ENCODE data around the gene CSE1L. TPM values are rescaled to one million over a fixed set of nuclear protein-coding genes. Genes with fewer than 3 reads are reported as not detected.
"Not testable (repeated sequence)": the region's sequence is repeated elsewhere in the genome, so short reads cannot be mapped to it uniquely, and the experiment has no call there.

Gene CSE1L, protein sequence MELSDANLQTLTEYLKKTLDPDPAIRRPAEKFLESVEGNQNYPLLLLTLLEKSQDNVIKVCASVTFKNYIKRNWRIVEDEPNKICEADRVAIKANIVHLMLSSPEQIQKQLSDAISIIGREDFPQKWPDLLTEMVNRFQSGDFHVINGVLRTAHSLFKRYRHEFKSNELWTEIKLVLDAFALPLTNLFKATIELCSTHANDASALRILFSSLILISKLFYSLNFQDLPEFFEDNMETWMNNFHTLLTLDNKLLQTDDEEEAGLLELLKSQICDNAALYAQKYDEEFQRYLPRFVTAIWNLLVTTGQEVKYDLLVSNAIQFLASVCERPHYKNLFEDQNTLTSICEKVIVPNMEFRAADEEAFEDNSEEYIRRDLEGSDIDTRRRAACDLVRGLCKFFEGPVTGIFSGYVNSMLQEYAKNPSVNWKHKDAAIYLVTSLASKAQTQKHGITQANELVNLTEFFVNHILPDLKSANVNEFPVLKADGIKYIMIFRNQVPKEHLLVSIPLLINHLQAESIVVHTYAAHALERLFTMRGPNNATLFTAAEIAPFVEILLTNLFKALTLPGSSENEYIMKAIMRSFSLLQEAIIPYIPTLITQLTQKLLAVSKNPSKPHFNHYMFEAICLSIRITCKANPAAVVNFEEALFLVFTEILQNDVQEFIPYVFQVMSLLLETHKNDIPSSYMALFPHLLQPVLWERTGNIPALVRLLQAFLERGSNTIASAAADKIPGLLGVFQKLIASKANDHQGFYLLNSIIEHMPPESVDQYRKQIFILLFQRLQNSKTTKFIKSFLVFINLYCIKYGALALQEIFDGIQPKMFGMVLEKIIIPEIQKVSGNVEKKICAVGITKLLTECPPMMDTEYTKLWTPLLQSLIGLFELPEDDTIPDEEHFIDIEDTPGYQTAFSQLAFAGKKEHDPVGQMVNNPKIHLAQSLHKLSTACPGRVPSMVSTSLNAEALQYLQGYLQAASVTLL
- 10 to 100 TPM; 14.2 to 27.6 (median 21.0) TPM for polyA plus RNA-seq

DNA sequence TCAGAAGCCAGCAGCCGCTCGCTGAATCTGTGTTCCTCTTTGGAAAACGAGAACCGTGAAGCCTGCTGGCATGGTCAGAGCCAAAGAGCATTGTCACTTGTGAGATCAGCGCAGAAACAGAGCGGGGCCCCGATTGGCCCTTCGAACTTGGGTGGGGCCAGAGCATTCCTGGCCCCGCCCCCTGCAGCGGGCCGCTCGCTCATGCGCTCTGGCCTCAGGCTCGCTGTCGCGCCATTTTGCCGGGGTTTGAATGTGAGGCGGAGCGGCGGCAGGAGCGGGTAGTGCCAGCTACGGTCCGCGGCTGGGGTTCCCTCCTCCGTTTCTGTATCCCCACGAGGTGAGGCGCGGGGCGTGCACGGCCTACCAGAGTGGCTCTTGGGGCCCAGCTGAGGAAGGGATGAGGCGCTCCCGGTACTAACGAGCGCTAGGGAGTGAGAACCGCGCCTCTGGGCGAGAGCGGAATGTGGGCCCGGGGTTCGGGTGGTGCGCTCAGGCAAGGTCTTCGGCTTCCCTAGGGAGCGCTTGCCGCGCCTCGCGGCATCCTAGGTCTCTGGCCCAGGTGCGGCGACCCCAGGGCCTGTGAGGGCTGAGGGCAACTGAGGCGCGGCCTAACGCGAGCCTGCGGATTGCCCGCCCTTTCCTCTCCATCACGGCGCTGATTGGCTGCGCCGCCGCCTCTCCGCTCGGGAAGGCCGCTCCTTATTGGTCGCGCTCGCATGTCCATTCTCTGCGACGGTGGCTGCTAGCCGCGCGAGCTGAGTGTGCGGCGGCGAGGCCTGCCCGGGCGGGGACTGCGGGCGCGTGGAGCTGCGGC is at the start of gene CSE1L:
TSS of gene CSE1L (plus strand) at position 226 of the 814 bp plus-strand sequence. CDS start 12,152 bp downstream, outside the sequence.
- 0% methylated on average over 68 to 80 of the region's 80 CpGs for WGBS, 3 donors
- H3K27ac ChIP-seq (ENCODE audit: low read depth, low read length): peak within 1 kb of the TSS; percentile 62

GRCh38 chr20:48999890-49000870 is 45.9 kb upstream of the CSE1L start:
- WGBS, 3 donors: 57 to 74% (median 72%) methylated on average over 3 of the region's 3 CpGs

GRCh38 chr20:49001741-49002140 is 44.4 kb upstream of the CSE1L start:
- WGBS, 3 donors: 97 to 98% (median 97%) methylated on average over 7 of the region's 7 CpGs
- no peak overlapping the region for H3K27ac ChIP-seq (ENCODE audit: low read depth, low read length)

More at GRCh38 chr20:48999890-49000870, 45.9 kb upstream of the CSE1L start:
- no peak overlapping the region for H3K27ac ChIP-seq (ENCODE audit: low read depth, low read length)

- WGBS, 3 donors: 74 to 91% (median 88%) methylated on average over 8 of the region's 8 CpGs
- no peak overlapping the region for H3K27ac ChIP-seq (ENCODE audit: low read depth, low read length)
These were observed 39.6 kb upstream of the CSE1L start for GRCh38 chr20:49006446-49006980.

DNA sequence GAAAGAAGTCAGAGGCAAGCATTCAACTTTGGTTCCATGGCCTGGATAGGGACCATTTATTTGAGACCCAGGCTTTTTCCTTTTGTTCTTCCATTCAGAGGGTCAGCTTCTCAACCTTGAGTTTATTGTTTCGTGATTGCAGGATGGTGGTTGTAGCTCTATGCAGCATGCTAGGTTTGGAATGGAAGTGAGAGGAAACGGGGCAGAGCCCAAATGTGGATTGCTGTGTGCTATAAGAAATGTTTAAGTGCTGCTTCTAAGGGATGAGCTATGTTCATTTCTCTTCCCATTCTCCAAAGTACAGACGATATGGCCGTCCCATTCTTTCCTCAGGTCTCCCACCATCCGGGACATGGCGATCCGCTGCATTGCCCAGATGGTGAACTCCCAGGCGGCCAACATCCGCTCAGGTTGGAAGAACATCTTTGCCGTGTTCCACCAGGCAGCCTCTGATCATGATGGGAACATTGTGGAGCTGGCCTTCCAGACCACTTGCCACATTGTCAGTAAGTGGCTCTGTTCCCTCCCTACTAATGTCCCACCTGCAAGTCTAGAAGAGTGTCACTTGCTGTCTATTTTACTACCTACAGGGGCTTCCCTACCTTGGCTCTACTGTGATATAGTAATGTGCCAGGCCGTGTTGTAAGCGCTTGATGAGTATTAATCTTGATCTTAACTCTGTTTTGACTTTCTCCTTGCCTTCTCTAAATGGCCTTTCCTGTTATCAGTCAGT is 36.0 kb upstream of the CSE1L start:
- WGBS, 3 donors: 84 to 97% (median 96%) methylated on average over 12 of the region's 12 CpGs
- no peak overlapping the region for H3K27ac ChIP-seq (ENCODE audit: low read depth, low read length)

GRCh38 chr20:49024220-49024619 is 21.9 kb upstream of the CSE1L start:
- H3K27ac ChIP-seq (ENCODE audit: low read depth, low read length): no peak overlapping the region
- 92 to 97% (median 93%) methylated on average over 5 of the region's 5 CpGs for WGBS, 3 donors

- 96 to 100% (median 97%) methylated on average over 2 of the region's 2 CpGs for WGBS, 3 donors
These were observed 17.9 kb upstream of the CSE1L start for GRCh38 chr20:49028177-49028576.

DNA sequence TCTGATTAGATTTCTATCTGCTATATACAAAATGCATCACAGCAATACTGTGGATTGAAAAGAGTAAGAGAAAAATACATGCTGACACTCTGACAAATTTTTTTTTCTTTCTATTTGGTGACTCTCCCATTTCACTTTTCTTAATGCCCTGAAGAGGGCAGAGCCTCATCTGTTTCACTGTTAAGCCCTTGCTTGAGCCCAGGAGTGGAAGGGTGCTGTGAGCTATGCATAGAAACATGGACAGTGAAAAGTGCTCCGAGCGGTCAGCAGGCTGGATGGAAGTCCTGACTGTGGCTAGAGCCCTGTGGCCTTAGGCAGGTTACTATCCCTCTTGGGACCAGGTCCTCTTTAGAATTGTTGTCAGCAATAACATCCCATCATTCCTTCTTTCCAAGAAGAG is 17.4 kb upstream of the CSE1L start:
- 60 to 79% (median 73%) methylated on average over 2 of the region's 2 CpGs for WGBS, 3 donors
- H3K27ac ChIP-seq (ENCODE audit: low read depth, low read length): no peak overlapping the region

More at GRCh38 chr20:49028177-49028576, 17.9 kb upstream of the CSE1L start:
- H3K27ac ChIP-seq (ENCODE audit: low read depth, low read length): not testable (repeated sequence)

DNA sequence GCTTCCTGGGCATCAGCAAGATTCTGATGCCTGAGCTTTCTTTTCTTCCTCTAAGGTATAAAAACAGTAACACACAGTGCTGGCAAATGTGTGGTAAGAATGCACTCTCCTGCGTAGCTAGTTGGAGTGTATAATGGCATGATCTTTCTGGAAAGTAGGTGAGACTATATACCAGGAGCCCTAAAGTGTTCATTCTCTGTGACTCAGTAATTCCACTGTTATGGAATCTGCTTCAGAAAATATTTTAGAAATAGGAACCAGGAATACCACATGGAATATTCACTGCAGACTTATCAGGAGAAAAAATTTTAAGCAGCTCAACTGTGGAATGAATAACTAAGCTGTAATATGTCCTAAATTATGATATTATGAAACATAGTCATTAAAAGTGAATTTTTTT is 16.9 kb upstream of the CSE1L start:
- WGBS, 3 donors: 91 to 97% (median 94%) methylated on average over 1 of the region's 1 CpG
- H3K27ac ChIP-seq (ENCODE audit: low read depth, low read length): no peak overlapping the region

DNA sequence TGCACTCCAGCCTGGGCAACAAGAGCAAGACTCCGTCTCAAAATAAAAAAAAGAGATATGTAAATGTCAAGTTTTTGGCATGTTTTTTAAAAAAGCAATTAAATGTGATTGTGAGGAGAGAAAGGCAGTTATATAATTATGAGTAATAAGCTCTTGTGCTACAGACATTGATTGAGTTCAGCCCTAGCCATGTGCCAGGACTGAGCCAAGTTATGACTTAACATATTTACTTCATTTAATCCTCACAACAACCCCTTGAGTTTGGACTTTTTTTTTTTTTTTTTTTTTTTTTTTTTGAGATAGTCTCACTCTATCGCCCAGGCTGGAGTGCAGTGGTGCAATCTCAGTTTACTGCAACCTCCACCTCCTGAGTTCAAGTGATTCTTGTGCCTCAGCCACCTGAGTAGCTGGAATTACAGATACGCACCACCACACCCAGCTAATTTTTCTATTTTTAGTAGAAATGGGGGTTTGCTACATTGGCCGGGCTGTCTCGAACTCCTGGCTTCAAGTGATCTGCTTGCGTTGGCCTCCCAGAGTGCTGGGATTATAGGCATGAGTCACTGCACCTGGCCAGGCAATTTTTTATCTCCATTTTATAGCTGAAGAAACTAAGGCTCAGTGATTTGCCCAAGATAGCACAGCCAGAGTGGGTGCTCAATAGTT is 15.0 kb upstream of the CSE1L start:
- no peak overlapping the region for H3K27ac ChIP-seq (ENCODE audit: low read depth, low read length)
- WGBS, 3 donors: 77 to 83% (median 82%) methylated on average over 6 of the region's 6 CpGs

DNA sequence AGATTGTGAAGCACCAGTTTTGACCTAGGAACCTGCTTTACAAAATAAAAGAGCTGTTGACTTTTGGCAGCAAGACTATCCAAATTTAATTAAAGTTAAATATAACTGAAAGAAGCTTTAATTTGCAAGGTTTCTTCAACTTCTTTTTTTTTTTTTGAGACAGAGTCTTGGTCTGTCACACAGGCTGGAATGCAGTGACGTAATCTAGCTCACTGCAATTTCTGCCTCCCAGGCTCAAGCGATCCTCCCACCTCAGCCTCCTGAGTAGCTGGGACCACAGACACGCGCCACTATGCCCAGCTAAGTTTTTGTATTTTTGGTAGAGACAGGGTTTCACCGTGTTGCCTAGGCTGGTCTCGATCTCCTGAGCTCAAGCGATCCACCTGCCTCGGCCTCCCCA is 13.7 kb upstream of the CSE1L start:
- no peak overlapping the region for H3K27ac ChIP-seq (ENCODE audit: low read depth, low read length)
- 94 to 98% (median 97%) methylated on average over 8 of the region's 8 CpGs for WGBS, 3 donors

- 88 to 96% (median 92%) methylated on average over 7 of the region's 7 CpGs for WGBS, 3 donors
These were observed 11.9 kb upstream of the CSE1L start for GRCh38 chr20:49034070-49034732.

DNA sequence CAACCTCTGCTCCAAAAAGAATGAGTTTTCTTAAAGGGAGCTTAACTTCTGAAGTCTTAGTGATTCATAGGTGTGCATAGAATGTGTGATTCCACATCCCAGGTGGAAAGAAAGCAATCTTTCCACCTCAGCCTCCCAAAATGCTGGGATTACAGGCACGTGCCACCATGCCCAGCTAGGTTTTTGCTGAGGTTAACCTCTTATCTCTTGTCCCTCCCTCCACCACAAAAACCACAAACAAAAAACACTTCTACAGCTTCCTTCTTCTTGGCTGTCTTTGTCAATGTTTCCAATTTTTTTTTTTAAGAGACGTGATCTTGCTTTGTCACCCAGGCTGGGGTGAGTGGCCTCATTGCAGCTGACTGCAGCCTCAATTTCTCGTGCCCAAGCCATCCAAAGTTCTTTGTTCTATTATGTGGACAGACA is 8.1 kb upstream of the CSE1L start:
- H3K27ac ChIP-seq (ENCODE audit: low read depth, low read length): no peak overlapping the region
- WGBS, 3 donors: 48 to 58% (median 57%) methylated on average over 3 of the region's 3 CpGs

More at GRCh38 chr20:49034070-49034732, 11.9 kb upstream of the CSE1L start:
- H3K27ac ChIP-seq (ENCODE audit: low read depth, low read length): no peak overlapping the region

DNA sequence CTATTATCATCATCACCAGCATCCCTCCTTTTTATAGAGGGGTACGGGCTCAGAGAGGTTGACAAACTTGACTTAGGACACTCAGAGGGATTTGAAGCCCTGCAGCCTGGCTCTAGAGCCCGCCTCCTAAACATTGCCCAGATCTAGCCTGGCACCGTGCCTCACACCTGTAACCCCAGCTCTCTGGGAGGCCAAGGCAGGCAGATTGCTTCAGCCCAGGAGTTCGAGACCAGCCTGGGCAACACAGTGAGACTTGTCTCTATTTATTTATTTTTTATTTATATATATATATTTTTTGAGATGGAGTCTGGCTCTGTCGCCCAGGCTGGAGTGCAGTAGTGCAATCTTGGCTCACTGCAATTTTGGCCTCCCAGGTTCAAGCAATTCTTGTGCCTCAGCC is 6.3 kb upstream of the CSE1L start:
- H3K27ac ChIP-seq (ENCODE audit: low read depth, low read length): no peak overlapping the region
- 95 to 98% (median 96%) methylated on average over 5 of the region's 5 CpGs for WGBS, 3 donors

- WGBS, 3 donors: 92 to 97% (median 93%) methylated on average over 5 of the region's 5 CpGs
- H3K27ac ChIP-seq (ENCODE audit: low read depth, low read length): no peak overlapping the region
These were observed 3.1 kb upstream of the CSE1L start for GRCh38 chr20:49043000-49043399.
